ENCODE data around the gene TSPEAR. TPM values are rescaled to one million over a fixed set of nuclear protein-coding genes. Genes with fewer than 3 reads are reported as not detected.
"Not testable (repeated sequence)": the region's sequence is repeated elsewhere in the genome, so short reads cannot be mapped to it uniquely, and the experiment has no call there.

Gene TSPEAR
- total RNA-seq, 2 donors from 2014 or later, result not detected

- TF ChIP-seq, protein P1, sequence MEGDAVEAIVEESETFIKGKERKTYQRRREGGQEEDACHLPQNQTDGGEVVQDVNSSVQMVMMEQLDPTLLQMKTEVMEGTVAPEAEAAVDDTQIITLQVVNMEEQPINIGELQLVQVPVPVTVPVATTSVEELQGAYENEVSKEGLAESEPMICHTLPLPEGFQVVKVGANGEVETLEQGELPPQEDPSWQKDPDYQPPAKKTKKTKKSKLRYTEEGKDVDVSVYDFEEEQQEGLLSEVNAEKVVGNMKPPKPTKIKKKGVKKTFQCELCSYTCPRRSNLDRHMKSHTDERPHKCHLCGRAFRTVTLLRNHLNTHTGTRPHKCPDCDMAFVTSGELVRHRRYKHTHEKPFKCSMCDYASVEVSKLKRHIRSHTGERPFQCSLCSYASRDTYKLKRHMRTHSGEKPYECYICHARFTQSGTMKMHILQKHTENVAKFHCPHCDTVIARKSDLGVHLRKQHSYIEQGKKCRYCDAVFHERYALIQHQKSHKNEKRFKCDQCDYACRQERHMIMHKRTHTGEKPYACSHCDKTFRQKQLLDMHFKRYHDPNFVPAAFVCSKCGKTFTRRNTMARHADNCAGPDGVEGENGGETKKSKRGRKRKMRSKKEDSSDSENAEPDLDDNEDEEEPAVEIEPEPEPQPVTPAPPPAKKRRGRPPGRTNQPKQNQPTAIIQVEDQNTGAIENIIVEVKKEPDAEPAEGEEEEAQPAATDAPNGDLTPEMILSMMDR (IDR thresholded peaks at IDR 0.05), result no peak
- DNase-seq (ENCODE audit: low spot score) (no peak), ATAC-seq (ENCODE audit: insufficient number of reproducible peaks, low FRiP score, low read depth) (no peak)
- no peaks in the 10 kb centered on the region for H3K4me1 ChIP-seq (ENCODE audit: control insufficient read depth in 1 of 2, low read depth in 2 of 2)
- H3K27ac ChIP-seq, result no peak overlapping the region
- no peak overlapping the region for H3K4me3 ChIP-seq
- H3K27me3 ChIP-seq (replicated peaks; ENCODE audit: insufficient read depth), result no peaks in the 10 kb centered on the region
- peaks cover 10% of the 10 kb centered on the region for H3K9me3 ChIP-seq
- H3K36me3 ChIP-seq, result no peaks in the 10 kb centered on the region
These were observed 75.0 kb downstream of the TSPEAR start for GRCh38 chr21:44636209-44637017.

- Histone ChIP-seq H3K36me3 (no peaks in the 10 kb centered on the region), H3K4me1 (ENCODE audit: control insufficient read depth in 1 of 2, low read depth in 2 of 2) (no peaks in the 10 kb centered on the region), H3K9me3 (peaks cover 10% of the 10 kb centered on the region), H3K27ac (no peak overlapping the region), H3K4me3 (no peak overlapping the region), H3K27me3 (replicated peaks; ENCODE audit: insufficient read depth) (no peaks in the 10 kb centered on the region)
- DNase-seq (ENCODE audit: low spot score) (no peak), ATAC-seq (ENCODE audit: insufficient number of reproducible peaks, low FRiP score, low read depth) (no peak)
- TF ChIP-seq, protein P1 (IDR thresholded peaks at IDR 0.05), result no peak
These were observed 79.3 kb downstream of the TSPEAR start for GRCh38 chr21:44632067-44632466.

GRCh38 chr21:44630440-44630839 is 80.9 kb downstream of the TSPEAR start:
- Histone ChIP-seq H3K4me1 (ENCODE audit: control insufficient read depth in 1 of 2, low read depth in 2 of 2) (no peaks in the 10 kb centered on the region), H3K27me3 (replicated peaks; ENCODE audit: insufficient read depth) (no peaks in the 10 kb centered on the region), H3K27ac (no peak overlapping the region), H3K36me3 (no peaks in the 10 kb centered on the region), H3K4me3 (no peak overlapping the region), H3K9me3 (peaks cover 10% of the 10 kb centered on the region)
- TF ChIP-seq, protein P1 (IDR thresholded peaks at IDR 0.05), result no peak
- ATAC-seq (ENCODE audit: insufficient number of reproducible peaks, low FRiP score, low read depth) (no peak), DNase-seq (ENCODE audit: low spot score) (no peak)

DNA sequence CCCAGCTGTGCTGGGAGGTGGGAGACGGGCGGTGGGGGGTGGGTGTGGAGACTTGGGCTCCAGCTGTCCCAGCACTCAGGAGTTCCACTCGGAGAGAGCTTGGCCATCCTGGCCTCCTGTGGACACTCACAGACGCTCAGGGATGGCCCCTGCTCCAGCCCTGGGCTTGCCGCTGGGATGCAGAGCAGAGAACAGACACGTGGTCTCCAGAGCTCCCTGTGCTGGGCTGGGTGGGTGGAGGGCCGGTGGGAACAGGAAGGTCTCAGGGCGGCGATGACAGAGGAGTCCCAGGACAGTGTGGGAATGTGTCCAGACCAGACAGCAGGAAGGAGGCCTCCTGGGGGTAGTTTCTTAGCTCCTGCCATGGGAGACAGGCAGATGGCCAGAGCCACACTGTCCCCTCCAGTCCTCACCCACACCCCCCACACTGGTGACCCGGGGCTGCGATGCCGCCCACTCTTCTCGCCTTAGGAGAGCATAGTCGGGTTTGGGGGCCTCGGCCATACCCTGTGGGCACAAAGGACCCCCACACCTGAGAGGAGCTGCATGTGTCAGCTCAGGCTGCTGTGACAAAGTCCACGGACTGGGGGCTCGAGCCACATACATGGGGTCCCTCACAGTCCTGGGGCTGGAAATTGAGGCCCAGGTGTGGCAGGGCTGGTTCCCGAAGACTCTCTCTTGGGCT is 82.5 kb downstream of the TSPEAR start:
- TF ChIP-seq, protein P1 (IDR thresholded peaks at IDR 0.05), result no peak
- no peaks in the 10 kb centered on the region for H3K4me1 ChIP-seq (ENCODE audit: control insufficient read depth in 1 of 2, low read depth in 2 of 2)
- DNase-seq (ENCODE audit: low spot score) (no peak), ATAC-seq (ENCODE audit: insufficient number of reproducible peaks, low FRiP score, low read depth) (no peak)
- no peak overlapping the region for H3K4me3 ChIP-seq
- H3K27me3 ChIP-seq (replicated peaks; ENCODE audit: insufficient read depth), result no peaks in the 10 kb centered on the region
- no peaks in the 10 kb centered on the region for H3K36me3 ChIP-seq
- no peak overlapping the region for H3K27ac ChIP-seq
- H3K9me3 ChIP-seq, result peaks cover 10% of the 10 kb centered on the region

- not testable (repeated sequence) for H3K4me1 ChIP-seq (ENCODE audit: control insufficient read depth in 1 of 2, low read depth in 2 of 2); H3K27ac ChIP-seq; H3K4me3 ChIP-seq; DNase-seq (ENCODE audit: low spot score); H3K27me3 ChIP-seq (replicated peaks; ENCODE audit: insufficient read depth); H3K36me3 ChIP-seq; ATAC-seq (ENCODE audit: insufficient number of reproducible peaks, low FRiP score, low read depth)
- peaks cover 13% of the 10 kb centered on the region for H3K9me3 ChIP-seq
These were observed 83.5 kb downstream of the TSPEAR start for GRCh38 chr21:44627831-44628233.

DNA sequence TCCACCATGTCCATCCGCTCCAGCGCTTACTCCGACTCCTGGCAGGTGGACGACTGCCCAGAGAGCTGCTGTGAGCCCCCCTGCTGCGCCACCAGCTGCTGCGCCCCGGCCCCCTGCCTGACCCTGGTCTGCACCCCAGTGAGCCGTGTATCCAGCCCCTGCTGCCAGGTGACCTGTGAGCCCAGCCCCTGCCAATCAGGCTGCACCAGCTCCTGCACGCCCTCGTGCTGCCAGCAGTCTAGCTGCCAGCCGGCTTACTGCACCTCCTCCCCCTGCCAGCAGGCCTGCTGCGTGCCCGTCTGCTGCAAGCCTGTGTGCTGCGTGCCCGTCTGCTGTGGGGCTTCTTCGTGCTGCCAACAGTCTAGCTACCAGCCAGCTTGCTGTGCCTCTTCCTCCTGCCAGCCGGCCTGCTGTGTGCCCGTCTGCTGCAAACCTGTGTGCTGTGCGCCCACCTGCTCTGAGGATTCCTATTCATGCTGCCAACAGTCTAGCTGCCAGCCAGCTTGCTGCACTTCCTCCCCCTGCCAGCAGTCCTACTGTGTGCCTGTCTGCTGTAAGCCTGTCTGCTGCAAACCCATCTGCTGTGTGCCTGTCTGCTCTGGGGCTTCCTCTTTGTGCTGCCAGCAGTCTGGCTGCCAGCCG is 84.1 kb downstream of the TSPEAR start:
- not testable (repeated sequence) for DNase-seq (ENCODE audit: low spot score); H3K27ac ChIP-seq; H3K36me3 ChIP-seq; H3K9me3 ChIP-seq; ATAC-seq (ENCODE audit: insufficient number of reproducible peaks, low FRiP score, low read depth); H3K27me3 ChIP-seq (replicated peaks; ENCODE audit: insufficient read depth); H3K4me1 ChIP-seq (ENCODE audit: control insufficient read depth in 1 of 2, low read depth in 2 of 2); H3K4me3 ChIP-seq
